22Rv1 (cell line): Measurements from ENCODE around the gene SMYD4.
"Not testable (repeated sequence)": the region's sequence is repeated elsewhere in the genome, so short reads cannot be mapped to it uniquely, and the experiment has no call there.

Experiments used
- H3K27ac ChIP-seq: fragments of 450-650 bp; 2 replicates; pipeline ENCODE4 v1.5.1; 2017
- ZFX ChIP-seq: fragments of 450-650 bp; IDR thresholded peaks from 2 replicates; pipeline ENCODE4 v1.6.1; 2017; ENCODE audit warnings: antibody characterized with exemption, borderline replicate concordance
- TF ChIP-seq, protein P1 (sequence below): fragments of 450-650 bp; IDR thresholded peaks from 2 replicates; pipeline ENCODE4 v1.5.1; 2017; ENCODE audit warnings: mild to moderate bottlenecking

SMYD4 gene

DNA sequence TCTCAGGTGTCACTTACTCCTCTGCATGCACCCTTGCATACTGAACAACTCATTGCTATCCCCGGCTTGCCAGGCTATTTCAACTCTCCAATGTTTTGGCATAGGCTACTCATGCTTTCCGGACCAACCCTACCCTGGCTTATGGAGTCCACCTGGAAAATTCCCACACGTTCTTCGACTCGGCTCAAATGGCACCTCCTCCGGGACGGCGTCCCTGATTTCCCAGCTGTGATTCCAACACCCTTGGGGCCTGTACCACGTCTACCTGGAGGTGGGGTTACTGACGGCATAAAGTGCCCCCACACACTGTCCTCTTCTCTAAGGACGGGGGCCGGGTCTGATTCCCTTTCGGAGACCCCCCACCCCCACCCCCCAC lies 498 bp downstream of the SMYD4 start:
- peak overlapping the region; percentile 72 for H3K27ac ChIP-seq
- TF ChIP-seq, protein P1, sequence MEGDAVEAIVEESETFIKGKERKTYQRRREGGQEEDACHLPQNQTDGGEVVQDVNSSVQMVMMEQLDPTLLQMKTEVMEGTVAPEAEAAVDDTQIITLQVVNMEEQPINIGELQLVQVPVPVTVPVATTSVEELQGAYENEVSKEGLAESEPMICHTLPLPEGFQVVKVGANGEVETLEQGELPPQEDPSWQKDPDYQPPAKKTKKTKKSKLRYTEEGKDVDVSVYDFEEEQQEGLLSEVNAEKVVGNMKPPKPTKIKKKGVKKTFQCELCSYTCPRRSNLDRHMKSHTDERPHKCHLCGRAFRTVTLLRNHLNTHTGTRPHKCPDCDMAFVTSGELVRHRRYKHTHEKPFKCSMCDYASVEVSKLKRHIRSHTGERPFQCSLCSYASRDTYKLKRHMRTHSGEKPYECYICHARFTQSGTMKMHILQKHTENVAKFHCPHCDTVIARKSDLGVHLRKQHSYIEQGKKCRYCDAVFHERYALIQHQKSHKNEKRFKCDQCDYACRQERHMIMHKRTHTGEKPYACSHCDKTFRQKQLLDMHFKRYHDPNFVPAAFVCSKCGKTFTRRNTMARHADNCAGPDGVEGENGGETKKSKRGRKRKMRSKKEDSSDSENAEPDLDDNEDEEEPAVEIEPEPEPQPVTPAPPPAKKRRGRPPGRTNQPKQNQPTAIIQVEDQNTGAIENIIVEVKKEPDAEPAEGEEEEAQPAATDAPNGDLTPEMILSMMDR = no peak
- TF ChIP-seq ZFX = no peak

DNA sequence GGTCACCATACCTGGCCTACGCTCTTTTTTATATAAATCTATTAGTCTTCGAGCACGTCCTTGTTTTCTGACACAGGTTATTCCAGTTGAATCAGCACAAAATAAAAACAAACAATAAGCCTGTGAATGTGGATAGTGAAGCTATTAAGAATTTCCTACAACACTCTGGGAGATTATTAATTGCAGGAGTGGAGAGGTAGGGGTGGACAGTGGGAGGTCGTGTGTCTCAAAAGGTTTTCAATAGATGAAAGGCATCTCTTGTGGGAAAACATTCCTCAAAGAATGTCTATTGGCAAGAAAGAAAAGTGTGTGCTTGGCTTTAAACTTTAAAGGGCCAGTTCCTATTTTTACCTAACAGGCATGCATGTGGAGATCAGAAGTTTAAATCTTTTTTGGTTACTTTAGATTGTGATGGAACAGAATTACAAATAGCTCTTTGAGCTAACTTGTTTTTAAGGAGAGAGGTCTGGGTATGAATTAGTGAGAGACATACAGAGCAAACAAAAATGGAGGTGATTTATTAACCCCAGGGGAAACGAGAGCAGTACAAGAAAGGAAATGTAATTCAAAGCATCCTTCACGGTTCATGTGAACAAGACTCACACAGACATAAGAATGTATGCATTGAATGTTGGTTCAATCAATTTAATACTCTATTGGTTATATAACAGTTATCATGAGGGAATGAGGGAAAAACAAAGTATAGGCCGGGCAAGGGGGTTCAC lies 9.0 kb downstream of the SMYD4 start:
- H3K27ac ChIP-seq = no peak overlapping the region
- TF ChIP-seq, protein P1 = no peak
- TF ChIP-seq ZFX = no peak

DNA sequence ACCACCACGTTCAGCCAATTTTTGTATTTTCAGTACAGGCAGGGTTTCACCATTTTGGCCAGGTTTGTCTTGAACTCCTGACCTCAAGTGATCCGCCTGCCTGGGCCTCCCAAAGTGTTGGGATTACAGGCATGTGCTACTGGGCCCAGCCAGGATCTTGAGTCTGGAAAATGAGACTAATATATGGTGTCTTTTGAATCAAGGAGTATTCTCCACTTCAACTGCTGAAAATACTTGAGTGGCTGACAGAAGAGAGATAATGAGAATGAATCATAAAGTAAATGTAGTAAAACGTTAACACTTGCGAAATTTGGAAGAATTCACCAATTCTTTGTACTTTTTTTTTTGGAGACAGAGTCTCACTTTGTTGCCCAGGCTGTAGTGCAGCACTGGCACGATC lies 16.6 kb downstream of the SMYD4 start:
- no peak overlapping the region for H3K27ac ChIP-seq
- TF ChIP-seq, protein P1 = no peak
- no peak for TF ChIP-seq ZFX

DNA sequence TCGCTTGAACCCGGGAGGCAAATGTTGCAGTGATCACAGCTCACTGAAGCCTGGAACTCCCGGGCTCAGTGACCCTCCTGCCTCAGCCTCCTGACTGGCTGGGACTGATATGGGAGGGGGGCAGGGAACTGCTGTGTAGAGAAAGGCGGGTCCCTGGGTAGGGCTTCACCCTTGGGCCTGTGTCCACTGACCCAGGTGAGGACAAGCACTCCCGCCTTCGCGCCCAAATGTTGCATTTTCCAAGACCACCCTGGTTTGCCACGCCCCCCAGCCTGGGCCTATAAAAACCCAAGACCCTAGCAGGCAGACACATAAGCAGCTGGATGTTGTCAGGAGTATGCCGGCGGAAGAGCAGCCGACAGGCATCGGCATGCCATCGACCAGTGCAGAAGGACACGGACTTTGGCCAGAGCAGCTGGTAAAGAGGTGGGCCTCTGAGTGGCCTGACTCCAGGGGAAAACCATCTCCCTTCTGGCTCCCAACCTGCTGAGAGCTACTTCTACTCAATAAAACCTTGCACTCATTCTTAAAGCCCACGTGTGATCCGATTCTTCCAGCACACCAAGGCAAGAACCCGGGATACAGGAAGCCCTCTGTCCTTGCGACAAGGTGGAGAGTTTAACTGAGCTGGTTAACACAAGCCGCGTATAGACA lies 19.1 kb downstream of the SMYD4 start:
- TF ChIP-seq ZFX = no peak
- TF ChIP-seq, protein P1 = no peak
- no peak overlapping the region for H3K27ac ChIP-seq

DNA sequence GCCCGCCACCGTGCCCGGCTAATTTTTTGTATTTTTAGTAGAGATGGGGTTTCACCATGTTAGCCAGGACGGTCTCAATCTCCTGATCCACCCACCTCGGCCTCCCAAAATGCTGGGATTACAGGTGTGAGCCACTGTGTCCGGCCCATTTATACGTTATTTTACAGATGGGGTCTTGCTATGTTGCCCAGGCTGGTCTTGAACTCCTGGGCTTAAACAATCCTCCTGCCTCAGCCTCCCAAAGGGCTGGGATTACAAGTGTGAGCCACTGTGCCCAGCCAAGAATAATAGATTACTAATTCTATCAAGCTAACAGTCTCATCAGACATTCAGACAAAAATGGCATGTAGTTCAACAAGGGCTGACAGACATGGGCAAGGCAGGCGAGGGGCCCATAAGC lies 19.9 kb downstream of the SMYD4 start:
- not testable (repeated sequence) for H3K27ac ChIP-seq

DNA sequence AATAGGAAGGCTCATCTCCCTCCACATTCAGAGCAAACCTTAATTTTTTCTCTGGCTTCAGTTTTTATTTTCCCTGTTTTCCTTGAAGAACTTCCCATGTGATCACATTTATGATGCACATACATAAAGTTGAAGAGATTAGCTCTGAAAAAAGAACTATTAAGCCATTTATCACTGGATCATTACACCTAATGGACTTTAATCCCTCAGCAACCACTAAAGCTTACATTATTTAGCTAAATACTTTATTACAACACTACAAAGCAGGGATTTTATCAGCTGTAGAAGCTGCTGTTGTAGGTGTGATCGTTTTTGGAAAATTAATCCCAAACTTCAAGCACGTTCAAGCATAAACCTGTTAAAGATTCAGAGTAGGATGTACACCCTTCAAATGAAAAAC lies 21.1 kb downstream of the SMYD4 start:
- TF ChIP-seq ZFX = no peak
- TF ChIP-seq, protein P1 = no peak
- no peak overlapping the region for H3K27ac ChIP-seq

DNA sequence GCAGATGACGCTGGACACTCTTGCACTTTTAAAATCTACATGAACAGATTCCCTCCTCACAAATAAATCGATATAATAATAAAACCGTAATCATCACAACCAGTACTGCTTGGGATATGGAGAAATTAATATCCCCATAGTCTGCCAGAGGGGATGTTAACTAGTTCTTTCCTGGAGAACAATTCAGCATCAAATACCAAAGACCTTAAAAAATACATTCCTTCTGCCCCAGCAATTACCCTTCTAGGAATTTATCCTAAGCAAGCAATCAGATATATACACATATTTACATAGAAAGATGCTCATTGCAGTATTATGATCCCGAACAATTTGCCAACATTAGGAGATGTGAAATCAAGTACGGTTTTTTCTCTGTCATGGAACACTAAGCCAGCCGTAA lies 21.8 kb downstream of the SMYD4 start:
- no peak overlapping the region for H3K27ac ChIP-seq
- TF ChIP-seq, protein P1 = no peak
- TF ChIP-seq ZFX = no peak
